H1 (cell line): ENCODE measurements around the gene FAIM2. TPM values are rescaled to one million over a fixed set of nuclear protein-coding genes. Genes with fewer than 3 reads are reported as not detected.

Experiments
- GTF2F1 ChIP-seq: IDR thresholded peaks from 2 replicates; pipeline ENCODE4 v1.6.1; 2012; ENCODE audit warnings: low read depth, low read length, improper control_type of control experiment, borderline replicate concordance
- polyA plus RNA-seq, 7 experiments: library from polyadenylated mRNA; depleted of rRNA in 3 of 7; stranded (reverse) in 5 of 7; unstranded in 2 of 7; fragments of >200 nt in 5 of 7; fragments of 200-250 nt in 2 of 7; gene quantifications; 1 replicate in 5 of 7; 2 replicates in 1 of 7; 4 replicates in 1 of 7; pipeline versions ENCODE4 v1.2.1 to v1.2.3, GENCODE V29; 2011 to 2013; ENCODE audit warnings: missing spikeins in 2 of 7, mixed read lengths in 2 of 7
- total RNA-seq: library from RNA; stranded (reverse); fragmentation: NEBNext Ultra II Directional; extraction: Animal tissue kit (Norgen Biotek cat#: 25700); gene quantifications from 2 replicates; pipeline ENCODE4 v1.2.1, GENCODE V29; 2021

Gene FAIM2
- total and polyA plus RNA-seq, 2 of the 8 experiments (the other 6 are each of a cell fraction or from before 2014, with no cell fraction given), result 0.89 to 1.3 TPM

GRCh38 chr12:49854976-49855375, 48.7 kb downstream of the FAIM2 start (continued):
- no peak for TF ChIP-seq GTF2F1
